ENCODE results near the gene MGAT3.

MGAT3 gene

GRCh38 chr22:39414886-39415285 is 41.9 kb upstream of the MGAT3 start:
- no peak for DNase-seq (ENCODE audit: low read depth)
- no peak overlapping the region for H3K4me3 ChIP-seq (replicated peaks; ENCODE audit: low read depth, low read length)
- TF ChIP-seq CTCF (IDR thresholded peaks at IDR 0.05; ENCODE audit: low read length, missing control alignments), result no peak

- TF ChIP-seq CTCF (IDR thresholded peaks at IDR 0.05; ENCODE audit: low read length, missing control alignments), result no peak
- DNase-seq (ENCODE audit: low read depth), result no peak
- no peak overlapping the region for H3K4me3 ChIP-seq (replicated peaks; ENCODE audit: low read depth, low read length)
These were observed 41.3 kb upstream of the MGAT3 start for GRCh38 chr22:39415506-39415905.

- H3K4me3 ChIP-seq (replicated peaks; ENCODE audit: low read depth, low read length), result no peak overlapping the region
- no peak for TF ChIP-seq CTCF (IDR thresholded peaks at IDR 0.05; ENCODE audit: low read length, missing control alignments)
- DNase-seq (ENCODE audit: low read depth), result no peak
These were observed 40.5 kb upstream of the MGAT3 start for GRCh38 chr22:39416319-39416718.

- no peak for DNase-seq (ENCODE audit: low read depth)
- no peak overlapping the region for H3K4me3 ChIP-seq (replicated peaks; ENCODE audit: low read depth, low read length)
- TF ChIP-seq CTCF (IDR thresholded peaks at IDR 0.05; ENCODE audit: low read length, missing control alignments), result no peak
These were observed 39.2 kb upstream of the MGAT3 start for GRCh38 chr22:39417641-39418040.

- H3K4me3 ChIP-seq (replicated peaks; ENCODE audit: low read depth, low read length), result no peak overlapping the region
- no peak for DNase-seq (ENCODE audit: low read depth)
- no peak for TF ChIP-seq CTCF (IDR thresholded peaks at IDR 0.05; ENCODE audit: low read length, missing control alignments)
These were observed 38.1 kb upstream of the MGAT3 start for GRCh38 chr22:39418696-39419095.

GRCh38 chr22:39419096-39419495 is 37.7 kb upstream of the MGAT3 start:
- H3K4me3 ChIP-seq (replicated peaks; ENCODE audit: low read depth, low read length), result no peak overlapping the region
- TF ChIP-seq CTCF (IDR thresholded peaks at IDR 0.05; ENCODE audit: low read length, missing control alignments), result no peak
- DNase-seq (ENCODE audit: low read depth), result no peak

- no peak for TF ChIP-seq CTCF (IDR thresholded peaks at IDR 0.05; ENCODE audit: low read length, missing control alignments)
- DNase-seq (ENCODE audit: low read depth), result no peak
- no peak overlapping the region for H3K4me3 ChIP-seq (replicated peaks; ENCODE audit: low read depth, low read length)
These were observed 36.9 kb upstream of the MGAT3 start for GRCh38 chr22:39419911-39420310.
